ENCODE measurements around the gene CALHM5. TPM values are rescaled to one million over a fixed set of nuclear protein-coding genes. Genes with fewer than 3 reads are reported as not detected.

CALHM5 gene
- polyA plus RNA-seq, 1 donor = 1.9 TPM

DNA sequence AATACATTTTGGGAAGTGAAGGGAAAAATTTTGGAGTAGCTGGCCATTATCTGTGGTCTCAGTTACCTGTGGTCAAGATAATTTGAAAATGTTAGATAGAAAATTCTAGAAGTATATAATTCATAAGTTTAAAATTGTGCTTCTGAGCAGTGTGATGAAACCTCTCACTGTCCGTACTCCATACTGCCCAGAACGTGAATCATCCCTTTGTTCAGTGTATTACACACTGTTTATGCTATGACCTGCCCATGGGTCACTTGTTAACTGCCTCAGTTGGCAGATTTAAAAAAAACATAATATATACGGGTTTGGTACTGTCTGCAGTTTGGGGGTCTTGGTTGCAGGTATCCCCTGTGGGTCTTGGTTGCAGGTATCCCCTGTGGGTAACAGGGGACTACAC is 4.1 kb upstream of the CALHM5 start:
- DNase-seq (ENCODE audit: low read depth) = no peak

- DNase-seq (ENCODE audit: low read depth) = no peak
These were observed 2.9 kb upstream of the CALHM5 start for GRCh38 chr6:116508527-116508926.

- DNase-seq (ENCODE audit: low read depth) = no peak
These were observed 696 bp downstream of the CALHM5 start for GRCh38 chr6:116512111-116512559.

DNA sequence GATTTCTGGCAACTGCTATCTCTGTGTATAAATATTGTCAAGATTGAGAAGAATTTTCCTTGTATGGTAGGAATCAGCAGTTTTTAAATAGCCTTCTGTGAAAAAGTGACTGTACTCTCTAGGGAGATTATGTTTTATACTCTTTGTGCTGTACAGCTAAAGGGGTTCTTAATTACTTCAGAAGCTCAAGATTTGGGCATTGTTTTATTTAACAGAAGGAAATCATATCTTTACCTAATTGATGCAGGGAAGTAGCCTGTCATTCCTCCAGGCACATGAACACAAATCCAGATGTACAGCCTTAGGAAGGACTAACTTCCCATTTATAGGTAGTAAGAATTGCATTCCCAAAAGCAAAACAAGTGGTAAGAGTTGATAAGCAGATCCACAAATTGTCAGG is 1.3 kb downstream of the CALHM5 start:
- no peak for DNase-seq (ENCODE audit: low read depth)

DNA sequence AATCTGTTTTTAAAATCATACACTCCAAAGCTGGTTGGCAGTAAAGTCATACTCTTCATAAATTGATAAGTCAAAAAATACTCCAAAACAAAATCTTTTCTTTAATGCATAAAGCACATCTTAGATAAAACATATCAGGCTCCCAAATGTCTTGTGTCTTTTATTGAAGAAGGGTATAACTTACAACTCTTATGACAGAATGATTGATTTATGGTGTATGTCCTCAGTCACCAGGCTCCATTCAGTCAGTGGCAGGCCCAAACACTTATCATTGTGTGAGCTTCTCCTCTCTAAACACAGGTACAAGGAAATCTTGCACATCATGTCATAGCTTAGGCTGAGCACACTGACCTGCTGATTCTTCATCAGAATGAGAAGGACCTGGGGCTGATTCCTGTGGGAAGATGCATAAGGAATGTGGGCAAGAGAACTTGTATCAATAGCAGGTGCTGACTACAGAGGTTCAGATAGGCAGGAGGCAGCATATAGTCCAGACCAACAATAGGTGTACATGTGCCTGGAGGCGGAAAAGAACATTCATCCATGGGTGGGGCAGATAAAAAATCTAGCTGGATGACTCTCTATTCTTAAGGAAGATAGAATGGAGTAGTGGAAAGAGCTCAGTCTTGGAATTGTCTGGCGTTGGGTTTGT is 1.9 kb downstream of the CALHM5 start:
- no peak for DNase-seq (ENCODE audit: low read depth)

GRCh38 chr6:116514111-116514510 is 2.7 kb downstream of the CALHM5 start:
- no peak for DNase-seq (ENCODE audit: low read depth)

DNA sequence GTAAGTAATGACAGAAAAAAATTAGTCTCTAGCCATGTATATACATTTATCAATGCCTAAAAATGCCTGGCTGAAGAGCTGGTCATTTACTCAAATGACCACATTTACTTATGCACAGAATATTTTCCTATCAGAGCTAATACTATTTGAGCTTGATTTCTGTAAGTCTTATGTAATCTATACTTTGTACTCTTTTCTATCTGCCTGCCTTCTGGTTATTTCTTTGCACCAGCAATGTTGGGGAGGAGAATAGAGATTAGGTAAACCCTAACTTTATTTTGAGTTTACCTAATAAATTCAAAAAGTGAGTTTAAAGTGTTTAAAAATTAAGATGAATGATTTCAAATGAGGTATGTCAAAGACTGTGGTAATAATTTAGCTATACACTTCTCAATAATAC is 3.7 kb downstream of the CALHM5 start:
- DNase-seq (ENCODE audit: low read depth) = no peak

DNA sequence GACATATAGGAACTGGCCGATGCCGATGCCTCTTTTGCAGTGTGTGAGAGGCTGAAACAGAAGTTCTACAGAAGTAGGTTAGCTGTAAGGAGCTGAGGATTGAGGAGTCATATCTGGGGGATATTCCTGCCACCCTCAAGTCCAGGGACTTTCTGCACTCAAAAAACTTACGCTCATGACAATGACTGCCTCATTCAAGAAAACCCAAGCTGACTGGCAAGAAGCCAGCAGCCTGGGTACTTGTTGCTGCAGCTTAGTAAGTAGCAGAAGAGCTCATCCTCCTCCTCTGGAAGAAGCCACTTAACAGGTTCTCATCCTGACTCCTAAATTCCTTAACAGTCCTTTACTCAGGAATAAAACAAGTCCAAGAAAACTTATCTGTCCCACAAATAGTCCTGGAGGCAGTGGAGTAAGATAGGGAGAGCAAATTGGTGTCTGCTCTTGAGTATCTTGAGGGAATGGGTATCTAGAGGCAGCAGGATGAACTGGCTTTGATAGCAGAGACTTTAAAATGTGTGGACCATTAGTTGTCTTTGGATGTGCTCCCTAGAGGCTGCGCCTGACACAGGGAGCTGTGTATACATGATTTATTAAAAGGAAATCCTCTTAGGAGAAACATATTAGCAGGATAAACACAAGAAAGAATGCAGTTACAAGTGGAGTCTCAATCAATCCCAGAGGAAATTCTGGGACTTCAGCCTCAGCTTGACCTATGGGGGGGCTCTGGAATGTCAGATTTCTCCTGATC is 7.4 kb downstream of the CALHM5 start:
- no peak for DNase-seq (ENCODE audit: low read depth)

DNA sequence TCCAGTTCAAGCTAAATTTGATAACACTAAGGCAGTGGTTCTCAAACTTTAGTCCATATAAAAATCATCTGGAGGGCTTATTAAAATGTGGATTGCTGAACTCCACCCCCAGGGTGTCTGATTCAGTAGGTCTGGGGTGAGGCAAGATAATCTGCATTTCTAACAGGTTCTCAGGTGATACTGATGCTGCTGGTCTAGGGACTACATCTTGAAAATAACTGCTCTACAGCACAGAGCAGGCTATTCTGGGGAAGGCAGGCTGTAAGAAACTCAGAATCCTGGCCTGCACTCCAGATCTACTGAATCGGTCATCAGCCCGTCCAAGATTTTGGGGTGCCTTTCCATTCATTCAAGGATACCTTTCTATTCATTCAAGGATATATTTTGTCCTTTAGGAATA is 11.5 kb downstream of the CALHM5 start:
- DNase-seq (ENCODE audit: low read depth) = no peak

DNA sequence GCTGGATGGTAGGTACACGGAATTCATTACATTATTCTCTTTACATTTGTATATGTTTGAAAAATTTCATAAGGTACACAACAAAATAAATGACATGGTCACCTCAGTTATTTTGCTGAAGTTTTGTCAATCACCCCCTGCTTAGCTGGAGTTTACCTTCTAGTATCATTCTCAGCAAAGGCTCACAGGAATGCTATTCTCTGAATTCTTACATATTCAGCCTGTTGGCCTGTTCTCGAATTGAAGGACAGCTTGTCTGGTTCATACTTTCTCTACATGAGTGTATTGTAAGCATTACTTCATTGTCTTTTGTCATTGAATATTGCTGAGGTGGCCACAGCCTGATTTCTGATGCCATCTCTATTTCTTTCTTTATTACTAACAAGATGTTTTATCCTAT is 12.8 kb downstream of the CALHM5 start:
- DNase-seq (ENCODE audit: low read depth) = no peak

GRCh38 chr6:116528133-116528532 is 16.7 kb downstream of the CALHM5 start:
- no peak for DNase-seq (ENCODE audit: low read depth)

GRCh38 chr6:116528780-116529179 is 17.3 kb downstream of the CALHM5 start:
- DNase-seq (ENCODE audit: low read depth) = no peak

GRCh38 chr6:116529466-116530290 is 18.2 kb downstream of the CALHM5 start:
- DNase-seq (ENCODE audit: low read depth) = no peak

GRCh38 chr6:116530436-116530835 is 19.0 kb downstream of the CALHM5 start:
- no peak for DNase-seq (ENCODE audit: low read depth)

DNA sequence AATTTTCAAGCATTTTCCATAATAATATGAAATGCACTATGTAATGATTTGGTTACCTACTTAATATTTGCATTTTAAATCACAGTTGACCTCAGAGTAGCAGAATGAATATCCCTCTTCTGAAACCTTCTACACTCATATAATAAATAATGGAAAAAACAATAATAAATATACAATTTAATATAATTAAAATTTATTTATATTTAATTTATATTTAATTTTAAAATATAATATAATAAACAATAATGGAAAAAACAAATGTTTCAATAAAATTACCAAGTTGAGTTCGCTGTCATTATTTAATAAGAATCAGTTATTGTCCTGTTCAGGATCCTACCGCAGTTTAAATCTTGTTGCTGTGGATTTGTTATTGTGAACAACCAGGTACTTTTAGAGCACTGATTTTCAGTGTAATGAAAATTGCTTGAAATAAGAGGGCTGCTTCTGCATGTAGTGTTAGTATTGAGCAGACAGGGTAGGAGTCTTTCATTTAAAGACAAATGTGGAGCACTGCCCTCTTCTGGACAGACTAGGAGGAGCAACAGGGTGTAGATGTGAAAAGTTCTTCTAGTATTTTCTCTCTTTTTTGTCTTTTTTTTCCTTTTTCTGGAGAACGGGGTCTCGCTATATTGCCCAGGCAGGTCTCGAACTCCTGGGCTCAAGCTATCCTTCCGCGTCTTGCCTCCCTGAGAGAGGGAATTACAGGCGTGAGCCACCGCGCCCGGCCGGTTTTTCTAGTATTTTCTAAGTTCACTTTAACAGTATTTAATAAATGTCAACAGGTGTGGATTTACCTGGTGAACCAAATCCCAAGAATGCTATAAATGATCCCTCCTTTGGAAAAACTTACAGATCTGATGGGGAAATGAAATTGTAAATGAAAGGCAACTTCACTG is 20.5 kb downstream of the CALHM5 start:
- DNase-seq (ENCODE audit: low read depth) = peak; percentile 48

DNA sequence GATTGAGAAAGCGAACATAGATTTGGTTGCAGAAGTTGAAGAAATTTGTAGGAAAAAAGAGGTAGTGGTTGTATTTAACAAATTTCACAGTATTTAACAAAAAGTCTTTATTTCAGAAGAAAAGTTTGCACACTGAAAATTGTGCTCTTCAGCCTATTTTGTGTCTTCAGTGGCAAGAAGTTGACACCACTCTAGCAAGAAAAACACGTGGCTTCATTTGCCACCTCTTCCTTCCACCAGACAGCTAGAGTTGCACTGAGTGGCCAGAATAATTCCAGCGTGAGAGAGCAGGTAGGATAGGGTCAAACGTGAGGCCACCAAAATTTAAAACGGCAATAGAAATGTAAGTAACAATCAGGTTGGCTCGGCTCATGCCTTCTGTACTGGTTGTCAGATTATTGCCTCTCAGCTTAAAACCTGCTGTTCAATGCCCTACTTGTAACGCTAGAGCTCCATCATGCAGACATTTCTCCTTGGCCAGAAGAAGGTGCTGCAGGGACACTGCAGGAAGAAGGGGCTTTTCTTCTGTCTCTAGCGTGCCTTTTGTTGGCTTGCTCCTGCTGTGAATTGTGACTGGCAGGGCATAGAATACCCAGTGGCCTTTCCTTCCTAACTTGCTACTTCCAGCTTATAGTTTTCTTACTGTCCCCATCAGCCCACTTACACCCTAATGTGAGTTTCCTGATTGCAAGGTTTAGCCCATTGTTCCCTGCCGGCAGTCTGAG is 22.0 kb downstream of the CALHM5 start:
- DNase-seq (ENCODE audit: low read depth) = no peak

- DNase-seq (ENCODE audit: low read depth) = no peak
These were observed 23.7 kb downstream of the CALHM5 start for GRCh38 chr6:116535109-116535508.

DNA sequence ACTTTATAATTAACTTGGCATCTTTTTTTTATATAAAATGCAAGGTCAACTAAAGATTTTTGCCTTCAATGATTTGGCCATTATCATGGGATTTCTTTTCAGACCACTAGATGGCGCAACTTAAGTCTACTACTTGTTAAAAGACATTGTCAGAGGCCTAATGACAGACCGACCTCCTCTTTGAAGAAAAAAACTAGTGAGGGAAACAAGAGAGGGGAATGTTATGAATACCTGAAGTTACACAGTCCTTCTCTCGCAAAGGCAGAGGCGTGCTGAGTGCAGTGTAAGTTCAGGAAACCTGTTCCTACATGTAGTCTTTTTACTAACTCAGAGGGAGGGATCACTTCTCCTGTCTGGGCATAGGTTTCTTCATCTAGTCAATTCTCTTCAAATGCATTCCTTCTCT is 24.8 kb downstream of the CALHM5 start:
- DNase-seq (ENCODE audit: low read depth) = no peak

- DNase-seq (ENCODE audit: low read depth) = no peak
These were observed 31.0 kb downstream of the CALHM5 start for GRCh38 chr6:116542426-116542825.

GRCh38 chr6:116543149-116543548 is 31.7 kb downstream of the CALHM5 start:
- no peak for DNase-seq (ENCODE audit: low read depth)

GRCh38 chr6:116545651-116546050 is 34.2 kb downstream of the CALHM5 start, which contains the start of gene TRAPPC3L:
Gene TRAPPC3L (minus strand): TSS chr6:116545684. CDS start chr6:116545514, 170 bp downstream.
- DNase-seq (ENCODE audit: low read depth) = no peak

All from forelimb muscle (tissue), 1 donor.